Measurements from ENCODE around the gene KLHL5. TPM values are rescaled to one million over a fixed set of nuclear protein-coding genes. Genes with fewer than 3 reads are reported as not detected.

The KLHL5 gene
- total and polyA plus RNA-seq, 2 of the 4 experiments (the other 2 are of a cell fraction) = 58.8 to 97.7 TPM

DNA sequence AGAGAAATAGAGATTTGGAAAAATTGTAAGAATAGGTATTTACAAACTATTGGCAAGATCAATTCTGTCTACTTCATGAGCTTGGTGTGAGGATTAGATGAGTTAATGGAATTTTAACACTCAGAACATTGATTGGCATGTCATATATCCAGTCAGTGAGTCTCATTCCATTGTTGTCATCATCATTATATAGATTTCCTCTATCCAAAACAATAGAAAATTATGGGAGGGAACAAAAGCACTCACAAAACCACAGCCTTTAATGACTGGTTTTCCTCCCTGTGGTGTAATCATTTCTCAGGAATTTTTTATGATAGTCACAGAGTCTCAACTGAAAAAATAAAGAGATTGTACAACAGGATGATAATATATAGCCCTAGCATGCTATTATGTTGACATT lies 21.1 kb downstream of the KLHL5 start:
- Histone ChIP-seq H2BK120ac (ENCODE audit: low read depth, low read length) (no peak overlapping the region), H3K9ac (ENCODE audit: low read depth, low read length) (no peak overlapping the region), H3K4me2 (ENCODE audit: low read depth, low read length) (no peak overlapping the region), H4K20me1 (ENCODE audit: insufficient read depth, low read length) (peaks cover 8% of the 10 kb centered on the region; the same call in 1 of the 2 replicates), H3K56ac (ENCODE audit: extremely low read depth, insufficient read depth, low read length) (no peak overlapping the region), H4K8ac (ENCODE audit: low read depth in 2 of 2, low read length in 2 of 2) (no peak overlapping the region), H3K4ac (ENCODE audit: low read depth, low read length) (no peak overlapping the region), H3K36me3 (ENCODE audit: control insufficient read depth, insufficient read depth, low read length) (peaks cover 32% of the 10 kb centered on the region), H2BK5ac (ENCODE audit: low read depth, low read length, poor library complexity, severe bottlenecking) (no peak overlapping the region), H4K91ac (ENCODE audit: insufficient read depth, low read depth, low read length) (no peak overlapping the region), H3K9me3 (ENCODE audit: control insufficient read depth, insufficient read depth, low read length) (no peaks in the 10 kb centered on the region), H4K5ac (ENCODE audit: low read depth, low read length) (no peak overlapping the region), H3K18ac (ENCODE audit: low read depth, low read length) (no peak overlapping the region), H2BK20ac (ENCODE audit: low read depth, low read length) (no peak overlapping the region), H3K9me1 (ENCODE audit: insufficient read depth, low read length) (peaks cover 10% of the 10 kb centered on the region), H2AFZ (replicated peaks; ENCODE audit: low read length, poor library complexity) (no peak overlapping the region), H3K4me3 (ENCODE audit: insufficient read depth, low read depth, low read length) (no peak overlapping the region), H3K4me1 (ENCODE audit: control insufficient read depth, insufficient read depth, low read length) (no peaks in the 10 kb centered on the region), H3K79me1 (ENCODE audit: low read depth in 1 of 2, low read length in 2 of 2) (peaks cover 9 to 43% of the 10 kb centered on the region in 2 experiments), H2AK9ac (replicated peaks; ENCODE audit: low read depth, low read length, poor library complexity) (no peak overlapping the region), H3K27ac (ENCODE audit: insufficient read depth, low read length) (no peak overlapping the region), H3K23ac (ENCODE audit: low read depth, low read length) (no peak overlapping the region), H2AK5ac (ENCODE audit: low read depth, low read length) (no peak overlapping the region), H3K27me3 (ENCODE audit: control insufficient read depth, insufficient read depth, low read length) (no peaks in the 10 kb centered on the region), H2BK15ac (ENCODE audit: low read depth, low read length) (no peak overlapping the region), H3K14ac (replicated peaks; ENCODE audit: low read depth, low read length) (no peak overlapping the region)
- in situ Hi-C loops (cut with MboI; ENCODE audit: low sequenced_read_pairs) = no loop called here
- no peak for ATAC-seq (ENCODE audit: low read depth)
- DNase-seq = peak; percentile 34
- intact Hi-C loops (cut with micrococcal nuclease) = no loop called here
- no TSS peak for BruUV-seq (replicated peaks)
- TF ChIP-seq MAFK (IDR thresholded peaks at IDR 0.05; ENCODE audit: low read depth, low read length) (no peak), CEBPB (IDR thresholded peaks at IDR 0.05; ENCODE audit: low read depth, low read length) (peak; percentile 30; the same call in 1 of the 2 replicates)
- dilution Hi-C loops (cut with HindIII; ENCODE audit: low sequenced_read_pairs, unreplicated experiment) = no loop called here
- ChIA-PET POLR2A (ENCODE audit: unreplicated experiment) (no interaction called here), CTCF (no interaction called here)

Measured in IMR-90 (cell line).